Activated CD4-positive, alpha-beta T cell treated with anti-CD3 and anti-CD28 coated beads for 24 hours (primary cell): ENCODE measurements around the gene NECAB2.

Source experiments
- DNase-seq, 2 donors: peaks; one replicate each; pipeline ENCODE4 v3.0.0-alpha.2; 2020; ENCODE audit warnings: low read depth in 2 of 2

The NECAB2 gene

DNA sequence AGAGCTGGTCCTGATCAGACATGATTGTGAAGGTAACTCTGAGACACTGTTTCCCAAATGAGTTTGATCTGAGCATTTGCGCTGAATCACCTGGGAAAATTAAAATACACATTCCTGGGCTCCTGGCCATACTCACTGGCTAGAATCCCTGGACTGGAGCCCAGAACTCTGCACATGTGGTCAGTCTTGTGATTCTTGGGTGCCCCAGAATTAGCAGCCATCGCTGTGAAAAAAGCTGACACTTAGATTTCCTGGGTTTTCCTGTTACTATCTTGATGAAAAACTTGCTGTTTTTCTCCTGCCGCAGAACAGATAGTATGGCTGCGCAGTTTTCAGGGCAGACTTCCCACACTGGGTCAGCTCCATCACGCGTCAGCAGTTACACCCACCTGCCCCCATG, 24.6 kb downstream of the NECAB2 start:
- no peak for DNase-seq

DNA sequence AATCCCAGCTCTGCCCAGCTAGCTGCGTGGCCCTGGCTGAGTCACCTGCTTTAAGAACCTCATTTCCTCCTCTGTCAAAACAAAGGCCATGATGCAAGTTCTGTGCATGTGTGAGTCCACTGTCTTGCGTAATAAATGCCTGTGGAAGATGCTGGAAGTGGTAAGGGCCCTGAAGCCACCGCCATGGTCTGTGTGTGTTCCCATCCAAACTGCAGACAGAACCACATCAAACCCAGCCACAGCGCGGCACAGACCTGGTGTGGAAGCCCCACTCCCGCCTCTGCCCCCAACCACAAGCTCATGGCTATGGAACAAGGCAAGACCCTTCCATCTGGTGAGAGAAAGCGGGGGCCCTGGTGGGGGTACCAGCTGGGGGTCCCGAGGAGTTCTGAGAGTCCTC, 26.0 kb downstream of the NECAB2 start:
- no peak for DNase-seq

DNA sequence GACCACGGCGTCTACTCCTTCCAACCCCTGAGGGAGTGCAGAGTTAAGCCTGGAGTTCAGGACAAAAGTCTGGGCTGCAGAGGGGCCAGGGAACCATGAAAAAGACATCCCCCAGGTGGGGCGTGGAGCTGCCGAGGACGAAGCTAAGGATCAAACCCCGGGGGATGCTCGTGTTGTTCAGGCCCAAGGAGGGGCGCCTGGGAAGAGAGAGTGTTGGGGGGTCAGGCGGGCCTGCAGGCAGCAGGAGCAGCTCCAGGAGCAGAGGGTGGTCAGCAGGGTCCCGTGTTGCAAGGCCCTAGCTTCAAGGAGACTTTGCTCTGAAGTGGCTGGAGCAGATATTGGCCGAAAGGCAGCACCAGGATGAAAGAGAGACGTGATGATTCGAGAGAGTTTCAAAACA, 26.7 kb downstream of the NECAB2 start:
- DNase-seq: no peak

DNA sequence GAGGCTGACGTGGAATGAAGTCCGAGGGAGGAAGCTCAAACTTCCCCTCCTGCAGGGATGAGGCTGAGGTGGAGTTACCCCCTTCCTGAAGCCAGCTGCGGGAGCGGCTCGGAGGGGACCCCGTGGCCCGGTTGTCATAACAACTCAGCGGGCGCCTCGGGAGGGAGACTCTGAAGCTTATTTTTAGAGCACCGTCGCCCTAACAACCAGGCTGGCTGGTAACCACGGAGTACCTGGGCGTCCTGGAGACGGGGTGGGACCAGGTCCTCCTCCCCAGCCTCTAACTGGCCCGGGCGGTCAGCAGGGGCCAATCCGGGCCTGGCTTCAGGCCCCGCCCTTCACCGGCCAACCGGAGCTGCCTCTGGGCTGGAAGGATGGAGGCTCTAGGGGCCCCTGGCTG, 27.7 kb downstream of the NECAB2 start:
- no peak for DNase-seq

DNA sequence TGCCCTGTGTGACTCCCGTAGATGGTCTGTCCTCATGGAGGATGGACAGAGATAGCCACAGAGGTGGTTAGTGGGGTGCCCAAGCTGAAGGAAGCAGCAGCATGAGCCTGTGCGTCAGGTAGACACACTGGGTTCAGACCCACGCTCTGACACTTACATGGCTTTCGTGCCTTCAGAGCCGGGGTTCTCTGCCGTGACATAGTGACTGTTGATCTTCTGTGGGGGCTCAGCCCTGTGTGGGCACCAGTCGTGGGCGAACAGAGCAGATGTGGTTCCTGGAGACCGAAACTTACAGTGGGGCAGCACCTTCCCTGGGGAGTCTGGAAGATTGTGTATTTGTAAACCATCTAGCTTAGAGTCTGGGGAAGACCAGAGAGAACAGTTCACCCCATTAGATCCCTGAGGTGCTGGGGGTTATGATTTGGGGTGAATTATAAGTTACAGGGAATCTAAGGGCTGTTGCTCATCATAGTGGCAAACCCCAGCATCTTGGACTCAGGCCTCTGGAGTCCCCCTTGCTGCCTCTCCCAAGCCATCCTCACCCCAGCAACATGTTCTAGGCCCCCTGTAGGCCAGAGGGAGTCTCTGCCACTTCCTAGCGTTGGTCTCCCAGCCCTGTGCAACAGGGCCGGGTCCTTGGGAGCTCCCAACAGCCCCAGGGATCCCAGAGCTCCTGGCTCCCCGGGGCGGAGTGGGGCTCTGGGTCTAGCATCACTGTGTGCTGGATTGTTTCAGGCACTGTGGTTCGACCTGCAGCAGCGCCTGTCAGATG, 28.6 kb downstream of the NECAB2 start:
- DNase-seq: no peak

DNA sequence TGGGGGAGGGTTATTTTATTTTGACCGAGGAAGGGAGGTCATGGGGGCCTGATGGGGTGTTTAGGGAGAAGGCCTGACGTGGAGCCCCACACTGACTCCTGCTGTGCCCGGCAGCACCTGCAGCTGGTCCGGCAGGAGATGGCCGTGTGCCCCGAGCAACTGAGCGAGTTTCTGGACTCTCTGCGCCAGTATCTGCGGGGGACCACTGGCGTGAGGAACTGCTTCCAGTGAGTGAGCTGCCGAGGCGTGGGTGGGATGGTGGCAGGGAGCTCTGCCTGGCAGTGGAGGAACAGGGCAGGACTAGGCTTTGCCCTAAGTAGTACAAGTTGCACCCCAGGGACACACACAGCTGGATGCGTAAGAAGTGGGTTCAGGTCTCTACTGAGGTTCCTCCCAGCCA, 30.0 kb downstream of the NECAB2 start:
- DNase-seq: no peak

DNA sequence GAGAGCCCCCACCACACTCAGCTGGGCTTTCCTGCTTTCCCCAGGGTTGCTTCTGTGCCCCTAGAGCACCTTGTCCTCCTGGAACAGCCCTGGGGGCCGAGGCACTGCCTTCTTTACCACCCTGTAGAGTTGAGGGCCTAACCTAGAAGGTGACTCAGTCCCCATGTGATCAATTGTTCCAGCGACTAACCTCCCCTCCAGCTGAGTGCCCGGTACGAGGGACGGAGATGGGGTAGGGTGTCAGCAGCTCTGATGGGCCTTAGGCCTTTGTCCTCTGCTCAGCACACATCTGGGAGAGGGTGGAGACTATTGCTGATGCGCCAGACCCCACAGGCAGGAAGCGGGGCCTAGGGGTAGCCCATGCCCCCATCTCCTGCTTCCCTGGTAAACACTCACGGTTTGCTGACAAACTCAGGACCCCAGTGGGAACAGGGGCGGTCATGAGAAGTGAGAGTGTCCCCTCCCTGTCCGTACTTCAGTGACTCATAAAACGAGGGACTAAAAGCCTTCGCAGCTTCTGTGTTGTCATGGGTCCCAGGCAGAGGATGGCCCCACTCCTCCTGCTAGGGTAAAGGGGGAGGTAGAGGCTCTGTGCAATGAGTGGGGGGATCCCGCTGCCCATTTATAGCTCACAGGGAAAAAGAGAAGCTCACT, 33.1 kb downstream of the NECAB2 start:
- no peak for DNase-seq

DNA sequence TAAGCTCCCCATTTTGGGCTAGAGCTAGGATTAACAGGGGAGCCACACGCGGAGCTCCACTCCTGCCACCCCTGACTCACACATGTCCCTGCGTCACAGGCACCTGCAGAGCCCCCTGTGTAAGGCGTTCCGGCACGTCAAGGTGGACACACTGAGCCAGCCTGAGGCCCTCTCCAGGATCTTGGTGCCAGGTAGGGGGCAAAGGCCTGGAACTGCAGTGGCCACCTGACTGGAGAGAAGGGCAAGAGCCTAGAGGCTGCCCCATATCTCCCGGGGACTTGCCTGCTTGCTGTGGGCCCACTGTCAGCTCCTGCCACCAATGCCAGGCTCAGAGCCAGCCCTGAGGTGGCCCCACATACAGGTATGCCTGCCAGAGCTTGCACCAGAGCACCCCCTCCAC, 33.7 kb downstream of the NECAB2 start:
- no peak for DNase-seq

DNA sequence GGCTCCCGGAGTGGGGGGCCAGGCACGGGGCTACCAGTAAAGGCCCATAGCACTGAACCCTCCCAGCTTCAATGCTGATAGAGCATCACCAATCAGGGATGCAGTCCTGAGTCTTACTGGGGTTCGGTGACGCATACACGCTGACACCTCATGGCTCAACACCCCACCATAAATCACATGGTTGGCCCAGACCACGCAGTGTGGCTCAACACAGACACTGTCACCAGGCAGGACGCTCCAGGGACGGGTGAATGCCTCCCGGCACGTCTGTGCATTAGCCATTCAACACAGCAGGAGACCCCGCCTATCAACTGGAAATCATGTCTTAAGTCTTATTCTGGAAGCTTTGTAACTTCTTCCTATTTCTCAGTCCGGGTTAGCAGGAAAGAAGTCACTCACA, 35.0 kb downstream of the NECAB2 start:
- DNase-seq: no peak

DNA sequence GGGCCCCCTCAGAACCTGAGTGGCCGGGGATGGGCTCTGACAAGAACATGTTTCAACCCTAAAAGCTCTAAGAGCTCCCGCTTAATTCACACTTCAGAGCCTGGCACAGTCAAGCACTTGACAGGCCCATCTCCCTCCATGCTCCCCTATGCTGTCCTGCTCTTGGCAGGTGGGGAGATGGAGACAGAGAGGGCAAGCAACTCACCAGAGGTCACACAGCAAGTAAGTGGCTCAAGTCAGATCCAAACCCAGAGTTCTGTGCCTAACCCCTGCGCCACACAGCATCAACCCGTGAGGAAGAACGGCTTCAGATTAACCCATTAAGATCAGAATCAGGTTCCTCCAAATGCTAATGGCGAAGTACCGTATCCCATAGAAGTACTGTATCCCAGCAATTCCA, 36.4 kb downstream of the NECAB2 start:
- DNase-seq: no peak

DNA sequence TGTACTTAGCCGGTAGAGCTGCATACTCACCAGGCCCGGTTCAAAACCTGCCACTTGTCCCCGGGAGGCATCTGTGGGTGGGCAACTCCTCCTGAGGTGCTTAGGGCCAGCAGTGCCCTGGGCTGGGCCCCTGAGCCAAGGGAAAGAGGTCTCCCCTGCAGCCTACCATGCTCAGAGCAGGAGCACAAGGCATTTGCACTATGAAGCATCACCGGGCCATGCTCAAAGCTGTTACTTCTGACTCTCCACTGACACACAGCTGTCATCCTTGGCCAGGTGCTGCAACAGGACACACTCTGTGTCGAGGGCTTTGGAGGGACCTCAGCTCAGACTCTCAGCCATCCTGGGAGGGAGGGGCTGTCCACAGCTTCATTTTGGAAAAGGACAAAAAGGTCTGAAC, 37.3 kb downstream of the NECAB2 start:
- DNase-seq: no peak

DNA sequence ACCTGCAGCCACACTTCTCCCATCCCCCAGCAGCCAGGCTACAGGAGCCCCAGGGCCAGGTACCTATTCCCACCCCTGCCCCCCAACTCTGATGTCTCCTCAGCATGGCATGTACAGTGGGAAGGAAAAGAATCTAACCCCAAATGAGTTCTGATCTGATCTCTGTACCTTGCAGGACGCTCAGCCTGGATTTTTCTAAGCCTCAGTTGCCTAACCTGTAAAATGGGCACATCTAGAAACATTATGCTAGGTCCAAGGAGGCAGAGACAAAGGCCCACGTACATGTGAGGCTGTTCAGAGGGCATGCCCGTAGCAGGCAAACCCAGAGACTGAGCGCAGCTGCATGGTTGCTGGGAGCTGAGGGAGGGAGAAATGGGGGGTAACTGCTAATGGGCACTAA, 39.5 kb downstream of the NECAB2 start:
- DNase-seq: no peak

DNA sequence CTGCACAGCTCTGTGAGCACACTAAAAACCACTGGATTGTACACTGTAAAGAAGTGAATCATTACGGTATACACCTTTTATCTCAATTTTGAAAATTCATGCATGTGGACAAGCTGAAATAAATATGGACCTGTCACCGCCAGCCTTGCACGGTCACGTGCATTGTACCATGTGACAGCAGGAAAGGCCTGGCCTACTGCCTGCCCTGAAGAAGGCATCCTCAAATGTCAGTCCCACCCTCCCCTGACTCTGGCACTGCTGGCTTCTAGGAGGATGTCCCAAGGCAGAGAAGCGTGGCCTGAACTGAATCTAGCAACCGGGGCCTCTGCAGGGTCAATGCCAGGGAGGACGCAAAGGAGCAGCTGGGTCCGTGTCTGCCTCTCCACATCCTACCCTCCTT, 39.9 kb downstream of the NECAB2 start:
- DNase-seq: no peak

DNA sequence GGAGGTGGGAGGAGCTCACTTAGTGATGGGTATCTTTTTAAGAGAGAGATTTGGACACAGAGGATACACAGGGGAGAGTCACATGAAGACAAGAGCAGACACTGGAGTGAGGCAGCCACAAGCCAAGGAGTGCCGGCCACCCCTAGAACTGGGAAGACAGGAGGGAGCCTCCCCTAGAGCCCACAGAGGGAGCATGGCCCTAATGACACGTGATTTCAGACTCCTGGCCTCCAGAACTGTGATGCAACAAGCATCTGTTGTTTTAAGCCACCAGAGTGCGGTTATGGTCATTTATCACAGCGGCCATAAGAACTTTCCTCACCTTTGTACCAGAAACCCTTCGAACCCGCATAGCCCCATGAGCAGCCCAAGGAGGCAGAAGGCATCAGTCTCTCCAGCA, 41.2 kb downstream of the NECAB2 start:
- no peak for DNase-seq

DNA sequence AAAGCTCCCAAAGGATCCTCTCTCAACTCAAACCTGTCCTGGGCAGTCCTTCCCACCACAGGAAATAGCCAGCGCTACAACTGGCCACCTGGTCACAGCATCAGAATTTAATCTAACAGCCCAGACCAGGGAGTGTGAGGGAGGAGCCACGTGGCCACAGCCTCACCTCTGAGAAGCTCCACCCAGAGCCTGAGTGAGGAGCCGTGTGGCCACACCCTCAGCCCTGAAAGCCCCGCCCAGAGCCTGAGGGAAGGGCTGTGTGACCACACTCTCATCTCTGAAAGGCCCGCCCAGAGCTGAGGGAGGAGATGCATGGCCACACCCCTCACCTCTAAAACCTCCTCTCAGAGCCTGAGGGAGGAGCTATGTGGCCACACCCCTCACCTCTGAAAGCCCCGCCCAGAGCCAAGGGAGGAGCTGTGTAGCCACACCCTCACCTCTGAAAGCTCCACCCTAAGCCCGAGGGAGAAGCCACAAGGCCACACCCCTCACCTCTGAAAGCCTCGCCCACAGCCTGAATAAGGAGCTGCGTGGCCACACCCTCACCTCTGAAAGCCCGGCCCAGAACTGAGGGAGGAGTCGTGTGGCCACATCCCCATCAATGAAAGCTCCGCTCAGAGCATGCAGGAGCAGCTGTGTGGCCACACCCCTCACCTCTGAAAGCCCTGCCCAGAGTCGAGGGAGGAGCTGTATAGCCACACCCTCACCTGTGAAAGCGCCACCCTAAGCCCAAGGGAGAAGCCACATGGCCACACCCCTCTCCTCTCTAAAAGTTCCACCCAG, 45.9 kb downstream of the NECAB2 start:
- peak; percentile 18 to 56 for DNase-seq

DNA sequence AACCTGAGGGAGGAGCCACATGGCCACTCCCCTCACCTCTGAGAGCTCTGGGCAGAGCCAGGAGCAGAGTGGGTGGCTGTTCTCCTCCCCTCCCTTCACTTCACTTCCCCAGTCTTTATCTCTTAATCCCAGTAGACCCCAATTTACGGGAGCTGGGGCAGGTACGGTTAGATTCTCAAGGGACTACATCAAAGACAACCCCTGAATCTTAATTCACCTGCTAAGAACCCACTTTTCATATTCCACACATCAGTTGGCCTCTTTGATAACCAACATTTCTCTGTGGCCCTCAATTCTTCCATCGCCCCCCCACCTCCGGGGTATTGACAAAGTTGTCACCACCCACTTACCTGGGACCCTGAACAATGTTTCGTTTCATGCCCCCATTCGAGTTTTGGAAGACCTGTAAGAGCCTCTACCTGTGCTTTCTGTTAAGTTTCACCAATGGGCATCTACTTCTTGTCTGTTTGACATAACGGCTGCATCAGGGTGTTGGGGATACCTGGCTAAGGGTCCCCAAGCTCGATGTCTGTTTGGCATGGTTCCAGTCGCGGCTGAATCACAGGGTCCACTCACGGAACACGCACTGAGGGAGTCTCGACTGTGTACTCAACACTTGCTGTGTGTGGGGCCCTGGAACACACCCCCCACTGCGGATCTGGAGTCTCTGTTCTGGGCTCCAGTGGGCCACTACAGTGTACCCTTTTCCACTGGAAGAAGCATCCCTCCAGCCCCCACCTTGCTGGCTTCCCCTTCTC, 46.7 kb downstream of the NECAB2 start:
- DNase-seq: no peak

DNA sequence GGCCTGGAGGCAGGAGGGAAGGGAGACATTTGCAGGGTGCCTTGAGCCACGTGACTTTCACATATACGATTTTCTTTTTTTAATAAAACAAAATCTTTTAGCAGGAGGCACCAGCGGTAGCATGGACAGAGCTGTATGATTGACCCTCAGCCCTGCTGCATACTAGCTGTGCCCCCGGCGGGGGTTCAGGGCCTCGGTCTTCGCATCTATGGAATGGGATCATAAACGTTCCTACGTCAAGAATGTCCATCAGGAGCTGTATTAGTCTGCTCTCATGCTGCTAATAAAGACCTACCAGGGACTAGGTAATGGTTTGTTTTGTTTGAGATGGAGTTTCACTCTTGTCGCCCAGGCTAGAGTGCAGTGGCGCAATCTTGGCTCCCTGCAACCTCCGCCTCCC, 47.4 kb downstream of the NECAB2 start:
- DNase-seq: no peak

DNA sequence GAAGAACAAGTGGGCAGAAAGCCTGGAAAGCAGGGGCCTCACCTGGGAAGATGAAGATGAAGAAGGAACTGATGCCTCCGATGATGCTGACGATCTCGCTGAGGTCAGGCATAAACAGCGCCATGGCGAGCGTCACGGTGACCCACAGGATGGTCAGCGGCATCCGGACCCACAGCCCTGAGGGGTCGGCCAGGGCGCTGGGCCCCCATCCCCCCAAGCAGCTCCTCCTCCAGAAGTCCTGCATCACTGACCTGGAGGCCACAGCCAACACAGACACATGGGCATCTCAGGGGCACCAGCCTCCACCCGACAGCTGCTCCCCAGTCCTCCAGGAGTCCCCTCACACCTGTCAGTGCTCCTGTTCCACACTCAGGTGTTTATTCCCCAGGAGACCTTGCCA, 48.4 kb downstream of the NECAB2 start:
- no peak for DNase-seq

DNA sequence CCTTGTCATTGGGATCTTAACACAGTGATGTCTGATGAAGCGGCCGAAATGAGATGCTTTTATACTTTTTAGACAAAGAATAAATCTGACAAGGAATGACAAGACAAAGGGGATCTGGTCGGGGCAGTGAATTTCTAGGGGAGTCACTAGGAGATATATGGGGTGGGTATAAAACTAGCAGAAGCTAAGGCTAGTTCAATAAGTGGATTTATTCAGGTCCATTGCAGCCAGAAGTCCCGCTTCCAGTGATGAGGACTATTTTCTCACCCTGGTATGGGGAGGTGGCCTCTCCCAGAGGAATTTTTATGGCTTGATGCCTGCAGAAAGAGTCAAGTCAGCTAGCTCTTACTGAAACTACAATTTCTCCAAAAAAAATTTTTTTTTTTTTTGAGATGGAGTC, 50.7 kb downstream of the NECAB2 start:
- no peak for DNase-seq

DNA sequence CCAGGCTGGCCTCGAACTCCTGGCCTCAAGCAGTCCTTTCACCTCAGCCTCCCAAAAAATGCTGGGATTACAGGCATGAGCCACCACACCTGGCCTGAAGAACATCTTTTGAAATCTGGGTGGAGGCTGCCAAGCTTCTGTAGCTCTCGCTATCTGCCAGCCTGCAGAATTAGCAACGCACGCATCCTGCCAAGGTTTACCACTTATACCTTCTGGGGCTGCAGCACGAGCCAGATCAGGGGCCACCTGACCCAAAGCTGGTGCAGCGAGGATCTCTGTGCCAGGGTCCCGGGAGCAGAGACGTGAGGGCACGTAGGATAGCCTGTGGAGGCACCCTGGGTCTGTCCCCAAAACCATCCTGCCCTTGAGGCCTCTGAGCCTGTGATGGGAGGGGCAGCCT, 52.3 kb downstream of the NECAB2 start:
- no peak for DNase-seq

DNA sequence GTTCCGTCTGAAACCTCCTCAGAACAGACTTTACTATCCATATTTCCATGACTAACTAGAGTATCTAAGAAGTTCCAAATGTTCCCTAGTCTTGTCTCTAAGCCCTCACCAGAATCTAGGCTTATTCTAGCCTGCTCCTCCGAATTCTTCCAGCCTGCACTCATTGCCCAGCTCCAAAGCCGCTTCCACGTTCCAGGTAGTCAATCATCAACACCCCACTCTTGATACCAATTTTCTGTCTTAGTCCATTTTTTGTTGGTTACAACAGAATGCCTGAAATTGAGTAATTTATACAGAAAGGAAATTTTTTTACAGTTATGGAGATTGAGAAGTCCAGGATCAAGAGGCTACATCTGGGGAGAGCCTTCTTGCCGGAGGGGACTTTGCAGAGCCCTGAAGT, 53.4 kb downstream of the NECAB2 start:
- no peak for DNase-seq

DNA sequence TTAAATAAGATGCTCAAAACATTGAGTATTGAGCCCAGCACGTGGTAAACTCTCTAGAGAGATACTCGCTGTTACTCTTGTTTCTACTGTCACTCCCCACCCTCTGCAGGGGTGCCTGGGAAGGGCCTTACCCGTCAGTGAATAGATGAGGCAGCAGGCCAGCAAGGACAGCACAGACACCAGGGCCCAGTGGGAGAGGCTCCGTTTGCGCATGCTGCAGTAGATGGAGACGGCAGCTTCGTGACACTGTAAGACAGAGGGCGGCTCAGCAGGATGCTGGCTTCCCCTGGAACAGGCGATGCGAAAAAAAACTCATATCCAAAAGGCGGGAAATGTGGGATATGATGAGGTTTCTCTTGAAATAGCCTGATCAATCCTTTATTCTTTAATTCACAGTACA, 54.6 kb downstream of the NECAB2 start:
- DNase-seq: no peak
